Gastroesophageal sphincter (tissue), 4 donors: Measurements from ENCODE around the gene SYNPO. TPM values are rescaled to one million over a fixed set of nuclear protein-coding genes. Genes with fewer than 3 reads are reported as not detected.

Source experiments
- ATAC-seq: fragments of 150-250 bp; one replicate; pipeline ENCODE4 v1.9.1; 2016; ENCODE audit warnings: mild to moderate bottlenecking, moderate library complexity
- H3K27ac ChIP-seq, 4 donors: fragments of 200-600 bp; sonication (generic) in 3 of 4; 1 replicate in 3 of 4; 2 replicates in 1 of 4; pipeline ENCODE4 v1.5.1; 2016 to 2019
- H3K27me3 ChIP-seq: fragments of 200-600 bp; sonication (generic); one replicate; pipeline ENCODE4 v1.5.1; 2019
- H3K36me3 ChIP-seq, 2 donors: fragments of 200-600 bp; sonication (generic); one replicate each; pipeline ENCODE4 v1.5.1; 2019; ENCODE audit warnings: control low read depth in 1 of 2
- H3K4me1 ChIP-seq, 3 donors: fragments of 200-600 bp; sonication (generic); 1 replicate in 2 of 3; 2 replicates in 1 of 3; pipeline ENCODE4 v1.5.1; 2016 to 2019; ENCODE audit warnings: control low read depth in 2 of 3
- H3K4me3 ChIP-seq, 2 donors: fragments of 200-600 bp; sonication (generic); one replicate each; pipeline ENCODE4 v1.5.1; 2019; ENCODE audit warnings: mild to moderate bottlenecking in 1 of 2, moderate library complexity in 1 of 2
- H3K9me3 ChIP-seq, 3 donors: fragments of 200-600 bp; sonication (generic); one replicate each; pipeline ENCODE4 v1.5.1; 2017 to 2019; ENCODE audit warnings: control low read depth in 2 of 3
- CTCF ChIP-seq, 4 experiments: fragments of 200-600 bp in 2 of 4; fragments of 450-650 bp in 2 of 4; sonication (generic) in 1 of 4; IDR thresholded peaks; one replicate each; pipeline ENCODE4 v1.5.1; 2017 to 2019; ENCODE audit warnings: antibody characterized with exemption in 4 of 4, mild to moderate bottlenecking in 2 of 4, moderate library complexity in 2 of 4
- EP300 ChIP-seq: sonication (generic); formaldehyde crosslinking; IDR thresholded peaks from one replicate; pipeline ENCODE4 v1.6.1; 2017; ENCODE audit warnings: antibody characterized with exemption, mild to moderate bottlenecking
- POLR2A ChIP-seq, 2 donors: fragments of 450-650 bp; IDR thresholded peaks; one replicate each; pipeline ENCODE4 v1.6.1; 2017; ENCODE audit warnings: antibody characterized with exemption in 2 of 2, mild to moderate bottlenecking in 2 of 2, moderate library complexity in 1 of 2
- POLR2AphosphoS5 ChIP-seq: sonication (generic); formaldehyde crosslinking; IDR thresholded peaks from one replicate; pipeline ENCODE4 v1.6.1; 2017; ENCODE audit warnings: antibody characterized with exemption
- WGBS, 2 donors: methylation state at CpG; one replicate each; pipeline ENCODE4 v1.1.5; 2018; ENCODE audit warnings: low coverage in 1 of 2; 5-methylcytosine and 5-hydroxymethylcytosine counted together
- total RNA-seq, 4 donors: library from RNA; depleted of rRNA; stranded (reverse); fragments of >200 nt; gene quantifications; one replicate each; pipeline ENCODE4 v1.1.0, GENCODE V29; 2016

Gene SYNPO
- total RNA-seq, 4 donors from 2014 or later: 31.6 to 50.5 (median 37.4) TPM

GRCh38 chr5:150619359-150620230 lies 20.9 kb upstream of the SYNPO start:
- peak overlapping the region in 3 of 4 donors; percentile 54 to 66 (median 61) for H3K27ac ChIP-seq
- H3K4me1 ChIP-seq: peaks cover 0 to 68% (median 55%) of the 10 kb centered on the region in 3 donors
- TF ChIP-seq EP300 (no peak), POLR2A (IDR thresholded peaks at IDR 0.05) (no peak), POLR2AphosphoS5 (peak; percentile 6), CTCF (IDR thresholded peaks at IDR 0.05) (no peak)
- no peaks in the 10 kb centered on the region for H3K9me3 ChIP-seq
- no peaks in the 10 kb centered on the region for H3K27me3 ChIP-seq
- no peak overlapping the region for H3K4me3 ChIP-seq
- WGBS, 2 donors: 20 to 48% methylated on average over 5 to 22 of the region's 24 CpGs
- ATAC-seq: peak; percentile 54
- no peaks in the 10 kb centered on the region for H3K36me3 ChIP-seq

- no peaks in the 10 kb centered on the region for H3K36me3 ChIP-seq
- H3K27me3 ChIP-seq: no peaks in the 10 kb centered on the region
- H3K9me3 ChIP-seq: no peaks in the 10 kb centered on the region
- WGBS, 2 donors: 67 to 73% methylated on average over 1 to 5 of the region's 5 CpGs
- no peak for ATAC-seq
- peak overlapping the region in 2 of 4 donors; percentile 8 to 24 for H3K27ac ChIP-seq
- TF ChIP-seq CTCF (IDR thresholded peaks at IDR 0.05) (no peak), EP300 (no peak), POLR2AphosphoS5 (no peak), POLR2A (IDR thresholded peaks at IDR 0.05) (no peak)
- H3K4me3 ChIP-seq: no peak overlapping the region
- H3K4me1 ChIP-seq: peaks cover 0 to 68% (median 49%) of the 10 kb centered on the region in 3 donors
These were observed 19.2 kb upstream of the SYNPO start for GRCh38 chr5:150621301-150621700.

GRCh38 chr5:150622157-150622556 lies 18.3 kb upstream of the SYNPO start:
- Histone ChIP-seq H3K4me3 (no peak overlapping the region), H3K27ac (peak overlapping the region in 1 of 4 donors; percentile 16), H3K36me3 (no peaks in the 10 kb centered on the region), H3K27me3 (no peaks in the 10 kb centered on the region), H3K4me1 (peaks cover 0 to 68% (median 52%) of the 10 kb centered on the region in 3 donors), H3K9me3 (no peaks in the 10 kb centered on the region)
- WGBS, 2 donors: no CpG with 5 or more reads among the region's 2 CpGs
- TF ChIP-seq CTCF (IDR thresholded peaks at IDR 0.05) (no peak), EP300 (no peak), POLR2AphosphoS5 (no peak), POLR2A (IDR thresholded peaks at IDR 0.05) (no peak)
- ATAC-seq: no peak

- no peaks in the 10 kb centered on the region for H3K36me3 ChIP-seq
- TF ChIP-seq POLR2AphosphoS5 (no peak), CTCF (IDR thresholded peaks at IDR 0.05) (no peak), POLR2A (IDR thresholded peaks at IDR 0.05) (no peak), EP300 (no peak)
- H3K27ac ChIP-seq: peak overlapping the region in 3 of 4 donors; percentile 80 to 93 (median 90)
- no peaks in the 10 kb centered on the region for H3K9me3 ChIP-seq
- H3K4me1 ChIP-seq: peaks cover 0 to 68% (median 52%) of the 10 kb centered on the region in 3 donors
- H3K4me3 ChIP-seq: no peak overlapping the region
- no peaks in the 10 kb centered on the region for H3K27me3 ChIP-seq
- 31 to 57% methylated on average over 2 to 5 of the region's 7 CpGs for WGBS, 2 donors
- ATAC-seq: no peak
These were observed 17.1 kb upstream of the SYNPO start for GRCh38 chr5:150623152-150623877.
